Measurements from ENCODE around the gene CABLES1. TPM values are rescaled to one million over a fixed set of nuclear protein-coding genes. Genes with fewer than 3 reads are reported as not detected.

Gene CABLES1
- total RNA-seq, 2 donors from 2014 or later = 9.9 to 16.7 TPM

- peak overlapping the region; percentile 7 for H3K27ac Mint-ChIP-seq
Measured at GRCh38 chr18:23143016-23143814, 7.9 kb downstream of the CABLES1 start.

GRCh38 chr18:23143815-23144261, 8.6 kb downstream of the CABLES1 start:
- H3K36me3 Mint-ChIP-seq (ENCODE audit: low read depth) = peaks cover 5% of the 10 kb centered on the region
- 83 to 85% methylated on average over 3 to 9 of the region's 9 CpGs for WGBS, 2 experiments (ENCODE audit: insufficient coverage in 1 of 2, insufficient read length in 1 of 2)
- H3K9ac ChIP-seq (ENCODE audit: extremely low read depth, low read length, poor library complexity, severe bottlenecking) = no peak overlapping the region
- H3K27ac Mint-ChIP-seq = peak overlapping the region; percentile 47
- H3K36me3 ChIP-seq (ENCODE audit: control insufficient read depth, insufficient read depth, low read length) = no peaks in the 10 kb centered on the region
- no peak overlapping the region for H3K4me3 Mint-ChIP-seq
- no peaks in the 10 kb centered on the region for H3K4me1 ChIP-seq (ENCODE audit: control insufficient read depth, insufficient read depth, low read length)
- peak overlapping the region; percentile 32 for H3K27ac ChIP-seq (ENCODE audit: low read depth, low read length)
- DNase-seq = no peak
- no peak overlapping the region for H3K4me3 ChIP-seq (ENCODE audit: low read length)
- no peaks in the 10 kb centered on the region for H3K27me3 Mint-ChIP-seq (ENCODE audit: insufficient read depth)
- H3K4me1 Mint-ChIP-seq = peaks cover 28% of the 10 kb centered on the region
- H3K9me3 Mint-ChIP-seq = no peaks in the 10 kb centered on the region
- H3K9me3 ChIP-seq (ENCODE audit: control insufficient read depth, low read length) = no peaks in the 10 kb centered on the region
- TF ChIP-seq CTCF (conservative IDR thresholded peaks at IDR 0.05) = no peak
- no peaks in the 10 kb centered on the region for H3K27me3 ChIP-seq (ENCODE audit: control insufficient read depth, insufficient read depth, low read length, poor library complexity, severe bottlenecking)

More at GRCh38 chr18:23143016-23143814, 7.9 kb downstream of the CABLES1 start:
- WGBS, 2 experiments (ENCODE audit: insufficient coverage in 1 of 2, insufficient read length in 1 of 2) = 89 to 93% methylated on average over 10 of the region's 10 CpGs
- Mint-ChIP-seq H3K9me3 (no peaks in the 10 kb centered on the region), H3K4me1 (peaks cover 35% of the 10 kb centered on the region), H3K36me3 (ENCODE audit: low read depth) (peaks cover 5% of the 10 kb centered on the region), H3K27me3 (ENCODE audit: insufficient read depth) (no peaks in the 10 kb centered on the region), H3K4me3 (no peak overlapping the region)
- Histone ChIP-seq H3K27me3 (ENCODE audit: control insufficient read depth, insufficient read depth, low read length, poor library complexity, severe bottlenecking) (no peaks in the 10 kb centered on the region), H3K4me3 (ENCODE audit: low read length) (no peak overlapping the region), H3K4me1 (ENCODE audit: control insufficient read depth, insufficient read depth, low read length) (no peaks in the 10 kb centered on the region), H3K9ac (ENCODE audit: extremely low read depth, low read length, poor library complexity, severe bottlenecking) (no peak overlapping the region), H3K9me3 (ENCODE audit: control insufficient read depth, low read length) (no peaks in the 10 kb centered on the region), H3K27ac (ENCODE audit: low read depth, low read length) (no peak overlapping the region), H3K36me3 (ENCODE audit: control insufficient read depth, insufficient read depth, low read length) (no peaks in the 10 kb centered on the region)
- DNase-seq = no peak
- no peak for TF ChIP-seq CTCF (conservative IDR thresholded peaks at IDR 0.05)

GRCh38 chr18:23144640-23145039, 9.4 kb downstream of the CABLES1 start:
- peaks cover 4% of the 10 kb centered on the region for H3K36me3 Mint-ChIP-seq (ENCODE audit: low read depth)
- WGBS, 2 experiments (ENCODE audit: insufficient coverage in 1 of 2, insufficient read length in 1 of 2) = 89 to 92% methylated on average over 3 to 7 of the region's 7 CpGs
- no peaks in the 10 kb centered on the region for H3K36me3 ChIP-seq (ENCODE audit: control insufficient read depth, insufficient read depth, low read length)
- no peaks in the 10 kb centered on the region for H3K27me3 Mint-ChIP-seq (ENCODE audit: insufficient read depth)
- H3K27ac ChIP-seq (ENCODE audit: low read depth, low read length) = no peak overlapping the region
- no peak overlapping the region for H3K4me3 Mint-ChIP-seq
- peaks cover 28% of the 10 kb centered on the region for H3K4me1 Mint-ChIP-seq
- no peak overlapping the region for H3K9ac ChIP-seq (ENCODE audit: extremely low read depth, low read length, poor library complexity, severe bottlenecking)
- H3K9me3 ChIP-seq (ENCODE audit: control insufficient read depth, low read length) = no peaks in the 10 kb centered on the region
- no peaks in the 10 kb centered on the region for H3K27me3 ChIP-seq (ENCODE audit: control insufficient read depth, insufficient read depth, low read length, poor library complexity, severe bottlenecking)
- no peak for DNase-seq
- no peak for TF ChIP-seq CTCF (conservative IDR thresholded peaks at IDR 0.05)
- H3K4me1 ChIP-seq (ENCODE audit: control insufficient read depth, insufficient read depth, low read length) = no peaks in the 10 kb centered on the region
- H3K27ac Mint-ChIP-seq = peak overlapping the region; percentile 30
- H3K4me3 ChIP-seq (ENCODE audit: low read length) = no peak overlapping the region
- H3K9me3 Mint-ChIP-seq = no peaks in the 10 kb centered on the region
